ENCODE results near the gene NAA10. TPM values are rescaled to one million over a fixed set of nuclear protein-coding genes. Genes with fewer than 3 reads are reported as not detected.
A peak's percentile ranks its signal among the peaks of the same experiment; 100 is the strongest.

The NAA10 gene
- total RNA-seq, 1 experiment from 2014 or later, result 246 TPM

DNA sequence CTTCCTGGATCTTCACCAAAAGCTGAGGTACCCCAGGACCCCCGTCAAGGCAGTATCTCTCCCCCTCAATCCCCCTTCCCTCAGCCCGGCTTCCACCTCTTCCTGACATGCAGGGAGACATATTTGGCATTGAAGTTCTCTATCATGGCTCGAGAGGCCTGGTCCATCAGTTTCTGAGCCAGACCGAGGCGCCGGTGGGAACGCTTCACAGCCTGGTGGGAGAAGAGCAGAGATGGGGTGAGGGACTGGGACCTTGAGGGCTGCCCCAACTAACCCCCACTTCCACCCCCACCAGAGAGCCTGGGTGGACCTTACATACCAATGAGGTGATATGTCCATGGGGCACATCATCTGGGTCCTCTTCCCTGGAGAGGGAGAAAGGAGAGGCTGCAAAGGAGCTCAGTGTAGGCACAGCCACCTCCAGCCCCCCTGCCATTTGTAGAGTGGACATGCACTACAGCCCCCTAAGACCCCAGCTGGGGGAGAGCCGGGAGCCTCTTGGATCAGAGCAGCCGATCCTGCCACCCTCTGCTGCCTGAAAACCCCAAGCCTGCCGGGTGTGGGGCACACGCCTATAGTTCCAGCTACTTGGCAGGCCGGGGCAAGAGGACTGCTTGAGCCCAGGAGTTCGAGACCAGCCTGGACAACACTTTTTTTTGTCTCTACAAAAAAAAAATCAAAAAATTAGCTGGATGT is 2.5 kb downstream of the NAA10 start:
- no peaks in the 10 kb centered on the region for H3K9me3 ChIP-seq (ENCODE audit: control insufficient read depth, insufficient read depth, low read depth, low read length)
- TF ChIP-seq, protein P1, sequence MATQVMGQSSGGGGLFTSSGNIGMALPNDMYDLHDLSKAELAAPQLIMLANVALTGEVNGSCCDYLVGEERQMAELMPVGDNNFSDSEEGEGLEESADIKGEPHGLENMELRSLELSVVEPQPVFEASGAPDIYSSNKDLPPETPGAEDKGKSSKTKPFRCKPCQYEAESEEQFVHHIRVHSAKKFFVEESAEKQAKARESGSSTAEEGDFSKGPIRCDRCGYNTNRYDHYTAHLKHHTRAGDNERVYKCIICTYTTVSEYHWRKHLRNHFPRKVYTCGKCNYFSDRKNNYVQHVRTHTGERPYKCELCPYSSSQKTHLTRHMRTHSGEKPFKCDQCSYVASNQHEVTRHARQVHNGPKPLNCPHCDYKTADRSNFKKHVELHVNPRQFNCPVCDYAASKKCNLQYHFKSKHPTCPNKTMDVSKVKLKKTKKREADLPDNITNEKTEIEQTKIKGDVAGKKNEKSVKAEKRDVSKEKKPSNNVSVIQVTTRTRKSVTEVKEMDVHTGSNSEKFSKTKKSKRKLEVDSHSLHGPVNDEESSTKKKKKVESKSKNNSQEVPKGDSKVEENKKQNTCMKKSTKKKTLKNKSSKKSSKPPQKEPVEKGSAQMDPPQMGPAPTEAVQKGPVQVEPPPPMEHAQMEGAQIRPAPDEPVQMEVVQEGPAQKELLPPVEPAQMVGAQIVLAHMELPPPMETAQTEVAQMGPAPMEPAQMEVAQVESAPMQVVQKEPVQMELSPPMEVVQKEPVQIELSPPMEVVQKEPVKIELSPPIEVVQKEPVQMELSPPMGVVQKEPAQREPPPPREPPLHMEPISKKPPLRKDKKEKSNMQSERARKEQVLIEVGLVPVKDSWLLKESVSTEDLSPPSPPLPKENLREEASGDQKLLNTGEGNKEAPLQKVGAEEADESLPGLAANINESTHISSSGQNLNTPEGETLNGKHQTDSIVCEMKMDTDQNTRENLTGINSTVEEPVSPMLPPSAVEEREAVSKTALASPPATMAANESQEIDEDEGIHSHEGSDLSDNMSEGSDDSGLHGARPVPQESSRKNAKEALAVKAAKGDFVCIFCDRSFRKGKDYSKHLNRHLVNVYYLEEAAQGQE (IDR thresholded peaks at IDR 0.05; ENCODE audit: insufficient read depth in 1 of 2, low read depth in 2 of 2, low read length in 1 of 2), result no peak
- TF ChIP-seq SIN3A (IDR thresholded peaks at IDR 0.05; ENCODE audit: borderline replicate concordance, insufficient read depth, low read depth, low read length), result no peak
- TF ChIP-seq TCF7L2 (IDR thresholded peaks at IDR 0.05; ENCODE audit: low read depth, low read length), result no peak
- TF ChIP-seq, protein P2, sequence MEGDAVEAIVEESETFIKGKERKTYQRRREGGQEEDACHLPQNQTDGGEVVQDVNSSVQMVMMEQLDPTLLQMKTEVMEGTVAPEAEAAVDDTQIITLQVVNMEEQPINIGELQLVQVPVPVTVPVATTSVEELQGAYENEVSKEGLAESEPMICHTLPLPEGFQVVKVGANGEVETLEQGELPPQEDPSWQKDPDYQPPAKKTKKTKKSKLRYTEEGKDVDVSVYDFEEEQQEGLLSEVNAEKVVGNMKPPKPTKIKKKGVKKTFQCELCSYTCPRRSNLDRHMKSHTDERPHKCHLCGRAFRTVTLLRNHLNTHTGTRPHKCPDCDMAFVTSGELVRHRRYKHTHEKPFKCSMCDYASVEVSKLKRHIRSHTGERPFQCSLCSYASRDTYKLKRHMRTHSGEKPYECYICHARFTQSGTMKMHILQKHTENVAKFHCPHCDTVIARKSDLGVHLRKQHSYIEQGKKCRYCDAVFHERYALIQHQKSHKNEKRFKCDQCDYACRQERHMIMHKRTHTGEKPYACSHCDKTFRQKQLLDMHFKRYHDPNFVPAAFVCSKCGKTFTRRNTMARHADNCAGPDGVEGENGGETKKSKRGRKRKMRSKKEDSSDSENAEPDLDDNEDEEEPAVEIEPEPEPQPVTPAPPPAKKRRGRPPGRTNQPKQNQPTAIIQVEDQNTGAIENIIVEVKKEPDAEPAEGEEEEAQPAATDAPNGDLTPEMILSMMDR (IDR thresholded peaks at IDR 0.05), result no peak
- no peak for TF ChIP-seq POLR2AphosphoS5 (IDR thresholded peaks at IDR 0.05; ENCODE audit: low read depth, low read length)
- POLR2A ChIA-PET, result no interaction called here
- in situ Hi-C loops (cut with HindIII; ENCODE audit: low pct_unique_long_range_greater_than_20kb, low sequenced_read_pairs) (no loop called here), intact Hi-C loops (cut with micrococcal nuclease; ENCODE audit: unreplicated experiment) (no loop called here)
- DNase-seq (ENCODE audit: low read depth, low spot score) (no peak), ATAC-seq (no peak)
- no TSS peak for BruUV-seq (replicated peaks)
- peaks cover 7% of the 10 kb centered on the region for H3K36me3 ChIP-seq (ENCODE audit: control insufficient read depth, insufficient read depth, low read length)
- no peak overlapping the region for H3K4me3 ChIP-seq (ENCODE audit: low read depth in 2 of 2, low read length in 2 of 2)
- H3K27me3 ChIP-seq (ENCODE audit: control insufficient read depth, insufficient read depth, low read length), result no peaks in the 10 kb centered on the region
- peaks cover 26% of the 10 kb centered on the region for H3K4me1 ChIP-seq (ENCODE audit: control insufficient read depth, insufficient read depth, low read length)
- 0 out of 2 replicates have a peak overlapping the region, but pooled peaks have one; percentile 12 for H3K27ac ChIP-seq (ENCODE audit: low read length)
- CTCF ChIA-PET, result no interaction called here

DNA sequence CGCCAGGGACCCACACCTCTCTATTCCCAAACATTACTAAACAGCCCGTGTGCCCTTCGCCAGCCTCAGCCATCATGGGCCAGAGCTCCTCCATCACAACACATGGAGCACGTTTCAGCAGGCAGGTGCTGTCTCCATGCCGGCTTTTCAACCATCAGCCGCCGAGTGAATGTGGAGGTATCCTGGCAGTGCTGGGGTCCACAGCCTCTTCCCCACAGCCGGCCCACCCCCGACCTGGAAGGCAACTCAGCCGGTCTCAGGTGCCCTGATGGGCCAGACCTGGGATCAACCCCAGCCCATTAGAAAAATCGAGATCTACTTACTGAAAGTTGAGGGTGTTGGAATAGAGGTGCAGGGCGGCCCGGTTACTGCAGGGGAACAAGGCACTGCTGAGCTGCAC is 3.1 kb downstream of the NAA10 start:
- DNase-seq (ENCODE audit: low read depth, low spot score), result no peak
- POLR2A ChIA-PET, result no interaction called here

More for the DNA sequence above, 3.1 kb downstream of the NAA10 start:
- Histone ChIP-seq H3K9me3 (ENCODE audit: control insufficient read depth, insufficient read depth, low read depth, low read length) (no peaks in the 10 kb centered on the region), H3K4me1 (ENCODE audit: control insufficient read depth, insufficient read depth, low read length) (peaks cover 31% of the 10 kb centered on the region), H3K27ac (ENCODE audit: low read length) (peak overlapping the region; percentile 34; the same call in 1 of the 2 replicates), H3K4me3 (ENCODE audit: low read depth in 2 of 2, low read length in 2 of 2) (no peak overlapping the region), H3K36me3 (ENCODE audit: control insufficient read depth, insufficient read depth, low read length) (peaks cover 7% of the 10 kb centered on the region), H3K27me3 (ENCODE audit: control insufficient read depth, insufficient read depth, low read length) (no peaks in the 10 kb centered on the region)
- intact Hi-C loops (cut with micrococcal nuclease; ENCODE audit: unreplicated experiment) (no loop called here), in situ Hi-C loops (cut with HindIII; ENCODE audit: low pct_unique_long_range_greater_than_20kb, low sequenced_read_pairs) (no loop called here)
- CTCF ChIA-PET, result no interaction called here
- no peak for ATAC-seq
- no peak for TF ChIP-seq SIN3A (IDR thresholded peaks at IDR 0.05; ENCODE audit: borderline replicate concordance, insufficient read depth, low read depth, low read length)
- TF ChIP-seq, protein P2 (IDR thresholded peaks at IDR 0.05), result no peak
- TF ChIP-seq POLR2AphosphoS5 (IDR thresholded peaks at IDR 0.05; ENCODE audit: low read depth, low read length), result no peak
- TF ChIP-seq TCF7L2 (IDR thresholded peaks at IDR 0.05; ENCODE audit: low read depth, low read length), result no peak
- TF ChIP-seq, protein P1 (IDR thresholded peaks at IDR 0.05; ENCODE audit: insufficient read depth in 1 of 2, low read depth in 2 of 2, low read length in 1 of 2), result no peak
- no TSS peak for BruUV-seq (replicated peaks)

All from Panc1 (cell line).